GM23338 (cell line): ENCODE results near the gene NCF4.

Experiments used
- CTCF ChIP-seq, 2 experiments: fragments of 200-600 bp in 1 of 2; sonication (generic) in 1 of 2; conservative IDR thresholded peaks; 2 replicates each; pipeline versions ENCODE4 v1.5.1 to v1.6.1; 2016 to 2017; ENCODE audit warnings: antibody characterized with exemption in 2 of 2, low read depth in 2 of 2, mild to moderate bottlenecking in 2 of 2, moderate library complexity in 1 of 2
- ETS1 ChIP-seq: IDR thresholded peaks from 2 replicates; pipeline ENCODE4 v1.6.1; 2016; ENCODE audit warnings: antibody characterized with exemption
- EZH2 ChIP-seq: fragments of 200-600 bp; sonication (generic); IDR thresholded peaks from one replicate; pipeline ENCODE4 v1.8.0; 2017; ENCODE audit warnings: antibody characterized with exemption, mild to moderate bottlenecking, low read depth; ENCODE audit not compliant: unreplicated experiment
- EZH2phosphoT487 ChIP-seq: fragments of 200-600 bp; sonication (generic); IDR thresholded peaks from one replicate; pipeline ENCODE4 v1.8.1; 2018; ENCODE audit warnings: antibody characterized with exemption; ENCODE audit not compliant: unreplicated experiment
- JUNB ChIP-seq: IDR thresholded peaks from one replicate; pipeline ENCODE4 v1.6.1; 2016; ENCODE audit warnings: antibody characterized with exemption; ENCODE audit not compliant: unreplicated experiment
- NANOG ChIP-seq: IDR thresholded peaks from 2 replicates; pipeline ENCODE4 v1.6.1; 2016; ENCODE audit warnings: antibody characterized with exemption, borderline replicate concordance
- POLR2AphosphoS5 ChIP-seq: IDR thresholded peaks from 2 replicates; pipeline ENCODE4 v1.6.1; 2016; ENCODE audit warnings: antibody characterized with exemption, low read depth
- REST ChIP-seq: IDR thresholded peaks from one replicate; pipeline ENCODE4 v1.6.1; 2018; ENCODE audit warnings: antibody characterized with exemption; ENCODE audit not compliant: unreplicated experiment

DNA sequence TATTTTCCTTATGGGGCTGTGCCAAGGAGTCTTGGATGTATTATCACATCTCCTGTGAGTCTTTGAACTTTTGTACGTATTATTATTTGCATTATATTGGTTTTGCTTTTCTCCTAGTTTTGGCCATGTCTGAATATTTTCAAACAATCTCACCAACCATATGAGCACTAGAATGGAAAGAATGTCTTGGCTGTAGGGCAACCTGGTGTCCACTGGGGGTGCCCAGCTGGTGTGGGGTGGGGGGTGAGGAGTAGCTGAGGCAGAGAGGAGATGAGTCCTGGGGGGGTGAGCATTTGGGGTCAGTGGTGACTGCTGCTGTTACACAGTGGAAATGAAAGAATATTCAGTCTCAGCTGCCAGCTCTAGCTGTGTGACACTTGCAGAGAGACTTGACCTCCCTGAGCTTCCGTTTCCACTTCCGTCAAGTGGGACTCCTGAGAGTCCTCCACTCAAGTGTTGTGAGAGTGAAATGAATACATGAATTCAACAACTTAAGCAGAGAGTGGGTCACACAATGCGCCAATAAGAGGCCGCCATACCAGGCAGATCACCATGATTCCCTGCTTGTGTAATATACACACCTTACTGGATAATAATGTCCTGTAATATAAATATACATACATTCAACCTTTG, 31.3 kb upstream of the NCF4 start:
- no peak for TF ChIP-seq EZH2
- TF ChIP-seq CTCF (conservative IDR thresholded peaks at IDR 0.05; ENCODE audit: low read depth in 2 of 2): peak in 1 of 2 experiments; percentile 22; a peak in 1 of 4 replicates
- no peak for TF ChIP-seq EZH2phosphoT487
- no peak for TF ChIP-seq POLR2AphosphoS5
- TF ChIP-seq REST: no peak
- TF ChIP-seq NANOG: no peak
- TF ChIP-seq JUNB: no peak
- TF ChIP-seq ETS1: no peak
